Colonic mucosa (tissue), 4 donors: ENCODE measurements around the gene DLGAP4. TPM values are rescaled to one million over a fixed set of nuclear protein-coding genes. Genes with fewer than 3 reads are reported as not detected.

Source experiments
- DNase-seq: peaks from one replicate; pipeline ENCODE4 v3.0.0-alpha.2; 2020
- H3K27ac ChIP-seq: fragments of 200-600 bp; one replicate; pipeline ENCODE4 v1.8.0; 2021
- H3K27me3 ChIP-seq: fragments of 200-600 bp; one replicate; pipeline ENCODE4 v1.8.0; 2021
- H3K36me3 ChIP-seq: fragments of 200-600 bp; one replicate; pipeline ENCODE4 v1.8.0; 2021
- H3K4me1 ChIP-seq: fragments of 200-600 bp; one replicate; pipeline ENCODE4 v1.8.0; 2021; ENCODE audit warnings: mild to moderate bottlenecking
- H3K4me3 ChIP-seq: fragments of 200-600 bp; one replicate; pipeline ENCODE4 v1.8.0; 2021
- H3K9ac ChIP-seq, 2 donors: one replicate each; pipeline ENCODE4 v1.7.0; 2013; ENCODE audit warnings: control low read depth in 2 of 2, low read depth in 2 of 2, low read length in 2 of 2
- H3K9me3 ChIP-seq: fragments of 200-600 bp; one replicate; pipeline ENCODE4 v1.8.0; 2021
- CTCF ChIP-seq: fragments of 200-600 bp; IDR thresholded peaks from one replicate; pipeline ENCODE4 v1.8.0; 2022; ENCODE audit warnings: antibody characterized with exemption, mild to moderate bottlenecking
- intact Hi-C: fragments of 100-400 bp; cut with DNase I; formaldehyde crosslinking; loops from one replicate; pipeline ENCODE4 v1.14.1; 2022
- total RNA-seq, 2 donors: library from RNA; stranded (reverse); fragmentation: NEBNext Ultra II Directional in 1 of 2; extraction: Animal tissue kit (Norgen Biotek cat#: 25700) in 1 of 2; gene quantifications; one replicate each; pipeline ENCODE4 v1.2.1, GENCODE V29; 2021
- donor health status: healthy.
- donor health status: DM: no; HTN: no; CAD: no.
- donor health status: DM: no; HTN: no; CAD: no.

Gene DLGAP4
- total RNA-seq, 2 donors from 2014 or later, result 43.1 to 48.6 TPM

DNA sequence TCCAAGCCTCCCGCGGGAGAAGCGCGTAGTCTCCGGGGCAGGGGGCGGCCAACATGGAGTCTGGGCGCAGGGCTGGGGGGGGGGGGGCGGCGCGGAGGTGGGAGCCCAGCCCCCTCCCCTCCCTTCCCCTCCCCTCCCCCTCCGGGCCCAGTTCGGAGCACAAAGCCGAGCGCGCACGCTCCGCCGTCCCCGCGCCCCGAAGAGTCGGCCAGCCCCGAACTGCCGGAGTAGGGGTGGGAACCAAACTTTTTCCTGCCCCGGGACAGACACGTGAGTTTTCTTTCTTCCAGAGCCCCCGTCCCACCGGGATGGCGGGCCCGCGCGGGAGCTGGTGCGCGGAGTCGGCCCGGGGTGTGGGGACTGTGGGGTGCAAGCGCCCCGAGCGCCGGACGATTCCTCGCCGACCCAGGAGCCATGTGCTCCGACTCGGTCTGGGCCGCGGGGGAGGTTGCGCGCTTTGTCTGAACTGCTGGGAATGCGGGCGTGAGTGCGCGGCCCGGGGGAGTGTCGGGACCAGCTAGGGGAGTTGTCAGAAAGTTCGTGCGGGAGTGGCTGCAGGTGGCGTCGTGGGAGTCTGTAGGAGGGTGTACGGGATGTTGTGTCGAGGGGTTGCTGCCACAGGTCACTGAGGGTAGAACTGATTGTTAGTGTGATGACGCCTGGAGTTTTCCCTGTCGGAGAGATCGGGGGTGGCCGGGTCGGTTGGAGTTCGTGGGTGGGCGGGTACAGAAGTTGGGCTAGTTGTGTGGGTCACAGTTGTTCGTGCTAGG lies 268.4 kb downstream of the DLGAP4 start:
- intact Hi-C loops, result no loop called here
- Histone ChIP-seq H3K27ac (peak overlapping the region; percentile 74), H3K36me3 (no peaks in the 10 kb centered on the region), H3K4me3 (peak overlapping the region; percentile 57), H3K4me1 (no peaks in the 10 kb centered on the region), H3K9me3 (no peaks in the 10 kb centered on the region), H3K9ac (peak overlapping the region; percentile 67 to 70), H3K27me3 (no peaks in the 10 kb centered on the region)
- no peak for TF ChIP-seq CTCF
- DNase-seq, result peak; percentile 56

- no peak overlapping the region for H3K27ac ChIP-seq
- no peaks in the 10 kb centered on the region for H3K36me3 ChIP-seq
- intact Hi-C loops, result no loop called here
- no peaks in the 10 kb centered on the region for H3K9me3 ChIP-seq
- no peak for TF ChIP-seq CTCF
- H3K9ac ChIP-seq, result no peak overlapping the region
- H3K27me3 ChIP-seq, result no peaks in the 10 kb centered on the region
- no peak overlapping the region for H3K4me3 ChIP-seq
- no peak for DNase-seq
- H3K4me1 ChIP-seq, result no peaks in the 10 kb centered on the region
These were observed 269.9 kb downstream of the DLGAP4 start for GRCh38 chr20:36576081-36576445.

Other genes with a start within 250 kb of the DLGAP4 start
- gene EPB41L1, start 151.6 kb upstream of the DLGAP4 start, total RNA-seq, result 10 to 100 TPM; 40.3 to 59.2 TPM
- gene AAR2, start 69.9 kb upstream of the DLGAP4 start, total RNA-seq, result 10 to 100 TPM; 16.1 to 19.9 TPM
- gene MYL9, start 235.2 kb downstream of the DLGAP4 start, total RNA-seq, result 100 to 1,000 TPM in 1 of 2 donors, 10 to 100 TPM in 1; 49.3 to 582 TPM